ENCODE data around the gene CRTAC1. TPM values are rescaled to one million over a fixed set of nuclear protein-coding genes. Genes with fewer than 3 reads are reported as not detected.

CRTAC1 gene
- total RNA-seq, 1 donor from 2014 or later, result 123 TPM

DNA sequence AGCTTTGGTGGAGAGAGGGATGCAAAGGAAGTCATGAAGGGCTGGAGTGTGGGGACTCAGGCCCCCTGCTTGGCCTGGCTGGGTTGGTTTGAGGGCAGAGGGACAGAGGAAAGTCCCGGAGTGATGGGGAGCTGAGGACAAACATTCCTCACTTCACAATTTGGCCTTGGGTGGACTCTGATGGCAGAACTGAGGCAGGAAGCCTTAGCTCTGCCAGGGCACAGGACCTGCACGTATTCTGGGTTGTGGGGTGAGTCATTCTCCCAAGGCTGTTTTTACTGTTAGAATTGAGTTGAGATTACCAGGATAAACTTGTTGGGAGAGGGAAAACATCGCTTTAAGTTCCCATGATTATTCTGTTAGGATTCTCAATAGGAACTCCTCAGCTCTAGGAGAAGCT lies 178.1 kb downstream of the CRTAC1 start:
- ATAC-seq, result no peak
- peaks cover 21% of the 10 kb centered on the region for H3K27me3 ChIP-seq (ENCODE audit: low read depth)
- H3K27ac ChIP-seq, result no peak overlapping the region
- intact Hi-C loops (cut with DNase I), result no loop called here
- TF ChIP-seq, protein P1, sequence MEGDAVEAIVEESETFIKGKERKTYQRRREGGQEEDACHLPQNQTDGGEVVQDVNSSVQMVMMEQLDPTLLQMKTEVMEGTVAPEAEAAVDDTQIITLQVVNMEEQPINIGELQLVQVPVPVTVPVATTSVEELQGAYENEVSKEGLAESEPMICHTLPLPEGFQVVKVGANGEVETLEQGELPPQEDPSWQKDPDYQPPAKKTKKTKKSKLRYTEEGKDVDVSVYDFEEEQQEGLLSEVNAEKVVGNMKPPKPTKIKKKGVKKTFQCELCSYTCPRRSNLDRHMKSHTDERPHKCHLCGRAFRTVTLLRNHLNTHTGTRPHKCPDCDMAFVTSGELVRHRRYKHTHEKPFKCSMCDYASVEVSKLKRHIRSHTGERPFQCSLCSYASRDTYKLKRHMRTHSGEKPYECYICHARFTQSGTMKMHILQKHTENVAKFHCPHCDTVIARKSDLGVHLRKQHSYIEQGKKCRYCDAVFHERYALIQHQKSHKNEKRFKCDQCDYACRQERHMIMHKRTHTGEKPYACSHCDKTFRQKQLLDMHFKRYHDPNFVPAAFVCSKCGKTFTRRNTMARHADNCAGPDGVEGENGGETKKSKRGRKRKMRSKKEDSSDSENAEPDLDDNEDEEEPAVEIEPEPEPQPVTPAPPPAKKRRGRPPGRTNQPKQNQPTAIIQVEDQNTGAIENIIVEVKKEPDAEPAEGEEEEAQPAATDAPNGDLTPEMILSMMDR (IDR thresholded peaks at IDR 0.05), result no peak
- H3K36me3 ChIP-seq, result no peaks in the 10 kb centered on the region
- H3K4me1 ChIP-seq, result peaks cover 5% of the 10 kb centered on the region
- H3K4me3 ChIP-seq, result no peak overlapping the region
- no peaks in the 10 kb centered on the region for H3K9me3 ChIP-seq
- no peak for DNase-seq

DNA sequence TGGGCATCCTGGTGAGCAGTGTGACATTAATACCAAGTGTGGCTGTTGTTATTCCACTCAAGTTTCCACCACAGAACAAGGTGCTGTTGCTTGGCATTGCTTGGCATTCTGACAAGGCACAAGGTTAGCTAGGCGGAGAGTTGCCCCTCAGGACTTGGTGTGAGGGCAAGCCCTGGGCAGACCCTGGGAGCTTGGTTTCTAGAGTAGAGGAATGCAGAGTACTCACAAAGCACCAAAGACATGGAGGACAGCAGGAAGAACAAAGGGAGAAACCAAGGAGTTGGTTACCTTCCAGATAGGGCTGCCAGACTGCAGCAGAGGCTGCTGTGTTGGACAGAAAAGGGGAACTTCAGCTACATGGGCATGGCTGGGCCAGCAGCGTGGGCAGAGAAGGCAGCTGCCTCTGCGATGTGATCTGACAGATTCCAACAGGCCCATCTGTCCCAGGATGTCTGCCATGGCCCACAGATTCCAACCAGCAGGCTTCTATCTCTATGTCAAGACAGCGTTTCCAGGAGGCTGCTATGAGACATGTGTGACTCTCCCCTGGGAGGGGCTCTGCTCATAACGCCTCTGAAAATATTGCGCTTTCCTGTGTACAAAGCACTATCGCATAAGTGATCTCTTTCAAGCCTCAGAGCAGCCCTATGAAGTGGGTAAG lies 178.9 kb downstream of the CRTAC1 start:
- intact Hi-C loops (cut with DNase I), result no loop called here
- DNase-seq, result peak; percentile 69
- H3K4me1 ChIP-seq, result peaks cover 5% of the 10 kb centered on the region
- H3K27me3 ChIP-seq (ENCODE audit: low read depth), result peaks cover 21% of the 10 kb centered on the region
- H3K9me3 ChIP-seq, result no peaks in the 10 kb centered on the region
- no peak overlapping the region for H3K4me3 ChIP-seq
- H3K36me3 ChIP-seq, result no peaks in the 10 kb centered on the region
- H3K27ac ChIP-seq, result no peak overlapping the region
- ATAC-seq, result peak in 1 of 2 donors; percentile 32
- TF ChIP-seq, protein P1 (IDR thresholded peaks at IDR 0.05), result no peak

DNA sequence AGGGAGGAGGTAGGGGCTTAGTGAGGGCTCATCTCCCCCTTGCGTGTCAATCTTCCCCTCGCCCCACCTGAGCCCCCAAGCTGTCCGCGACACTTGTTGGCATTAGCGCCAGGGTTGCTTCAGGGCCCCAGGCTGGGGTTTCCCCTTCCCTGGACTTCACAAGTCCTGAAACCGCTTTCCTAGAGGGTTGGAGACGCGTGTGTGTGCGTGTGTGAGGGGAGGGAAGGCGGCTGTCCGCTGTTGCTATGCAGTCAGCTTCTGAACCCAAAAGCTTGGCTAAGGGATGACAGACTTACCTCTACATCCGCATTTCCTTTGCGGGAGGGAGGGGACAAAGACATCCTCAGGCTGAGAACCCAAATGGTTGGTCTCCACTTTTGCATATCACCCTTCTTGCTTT lies 180.0 kb downstream of the CRTAC1 start:
- Histone ChIP-seq H3K4me3 (peak overlapping the region; percentile 56), H3K27ac (no peak overlapping the region), H3K27me3 (ENCODE audit: low read depth) (peaks cover 23% of the 10 kb centered on the region), H3K4me1 (peaks cover 5% of the 10 kb centered on the region), H3K9me3 (no peaks in the 10 kb centered on the region), H3K36me3 (no peaks in the 10 kb centered on the region)
- TF ChIP-seq, protein P1 (IDR thresholded peaks at IDR 0.05), result no peak
- peak; percentile 14 to 17 for ATAC-seq
- intact Hi-C loops (cut with DNase I), result no loop called here
- no peak for DNase-seq

DNA sequence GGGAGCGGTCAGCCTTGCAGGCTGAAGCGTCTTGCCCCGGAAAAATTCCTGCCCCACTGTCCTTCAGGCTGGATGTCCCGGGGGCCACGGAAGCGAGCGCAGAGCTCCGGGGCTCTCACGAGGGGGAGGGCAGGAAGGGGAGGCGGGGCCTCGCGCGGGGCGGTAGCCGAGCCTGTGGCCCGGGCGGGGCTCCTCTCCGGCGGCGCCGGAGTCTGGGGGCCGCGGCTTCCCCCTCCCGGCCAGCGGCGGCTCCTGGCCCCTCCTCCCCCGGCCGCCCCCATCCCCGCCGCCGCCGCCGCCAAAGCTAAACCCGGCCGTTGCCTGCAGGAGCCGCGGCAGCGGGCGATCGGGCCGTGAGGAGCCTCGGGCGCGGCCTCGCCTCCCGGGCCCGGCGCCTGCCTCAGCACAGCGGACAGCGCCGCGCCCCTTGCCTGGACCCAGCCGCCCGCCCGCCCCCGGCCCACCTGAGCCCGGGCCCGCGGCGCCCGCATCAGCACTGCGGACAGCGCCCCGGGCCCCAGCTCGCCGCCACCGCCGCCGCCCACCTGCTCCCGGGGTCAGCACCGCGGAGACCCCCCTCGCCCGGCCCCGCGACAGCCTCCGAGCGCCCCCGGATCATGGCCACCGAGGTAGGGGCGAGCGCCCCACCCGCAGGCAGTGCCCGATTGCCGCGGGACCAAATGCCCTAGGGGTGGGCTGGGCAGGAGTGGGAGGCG lies 180.6 kb downstream of the CRTAC1 start, which contains the start of gene GOLGA7B:
TSS of gene GOLGA7B (plus strand) at position 157 of the 716 bp plus-strand sequence. CDS start at position 618, 461 bp downstream.
- H3K27me3 ChIP-seq (ENCODE audit: low read depth), result peaks cover 23% of the 10 kb centered on the region

DNA sequence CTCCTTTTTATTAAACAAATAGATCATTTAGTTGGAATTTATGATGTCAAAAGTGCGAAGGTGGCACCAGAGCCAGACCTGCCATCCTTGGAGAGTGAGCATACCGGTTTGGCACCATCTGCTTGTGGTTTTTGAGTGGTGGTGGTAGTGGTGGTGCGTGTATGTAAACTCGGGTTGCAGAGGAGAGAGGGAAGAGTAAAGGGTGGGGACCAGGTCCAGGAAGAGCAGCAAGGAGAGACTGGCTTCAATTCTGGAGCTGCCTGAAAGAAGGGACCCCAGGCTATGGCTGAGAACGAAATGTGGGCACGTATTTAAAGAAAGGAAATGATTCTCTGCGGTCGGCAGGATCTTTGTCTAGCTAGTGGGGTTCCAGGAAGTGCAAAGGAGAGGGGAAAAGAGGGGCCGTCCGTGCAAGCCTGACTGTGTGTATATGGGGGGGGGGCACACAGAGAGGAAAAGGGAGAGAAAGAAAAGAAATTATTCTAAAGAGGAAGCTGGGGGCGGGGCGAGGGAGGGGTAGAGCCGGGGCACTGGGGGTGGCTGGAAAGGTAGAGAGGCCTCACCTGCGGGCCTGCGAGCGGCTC lies 181.2 kb downstream of the CRTAC1 start:
- Histone ChIP-seq H3K27ac (no peak overlapping the region), H3K4me3 (peak overlapping the region; percentile 56), H3K4me1 (peaks cover 5% of the 10 kb centered on the region), H3K27me3 (ENCODE audit: low read depth) (peaks cover 29% of the 10 kb centered on the region), H3K9me3 (no peaks in the 10 kb centered on the region), H3K36me3 (no peaks in the 10 kb centered on the region)
- ATAC-seq (peak; percentile 65 to 70), DNase-seq (peak; percentile 55)
- TF ChIP-seq, protein P1 (IDR thresholded peaks at IDR 0.05), result no peak
- intact Hi-C loops (cut with DNase I), result no loop called here

More for the DNA sequence above, 180.6 kb downstream of the CRTAC1 start, which contains the start of gene GOLGA7B:
- Histone ChIP-seq H3K4me1 (peaks cover 5% of the 10 kb centered on the region), H3K9me3 (no peaks in the 10 kb centered on the region), H3K27ac (no peak within 1 kb of the TSS), H3K36me3 (no peaks in the 10 kb centered on the region), H3K4me3 (peak within 1 kb of the TSS; percentile 56)
- ATAC-seq, result peak; percentile 87 to 88
- DNase-seq, result peak; percentile 61
- TF ChIP-seq, protein P1 (IDR thresholded peaks at IDR 0.05), result no peak
- intact Hi-C loops (cut with DNase I), result no loop called here

All from lower lobe of right lung (tissue), 2 donors.